Caki2 (cell line): ENCODE results near the gene STRADA. TPM values are rescaled to one million over a fixed set of nuclear protein-coding genes. Genes with fewer than 3 reads are reported as not detected.

Experiments
- DNase-seq: peaks from one replicate; pipeline ENCODE4 v3.0.0-alpha.2; 2015; ENCODE audit warnings: low read depth
- in situ Hi-C: cut with HindIII; loops from 2 replicates; pipeline ENCODE4 v1.10.0; 2016; ENCODE audit warnings: low sequenced_read_pairs, low pct_unique_long_range_greater_than_20kb, mixed read lengths
- total RNA-seq: library from RNA; depleted of rRNA; stranded (reverse); fragments of >200 nt; shearing (Covaris generic); gene quantifications from 2 replicates; pipeline ENCODE4 v1.2.3, GENCODE V29; 2014; ENCODE audit warnings: low replicate concordance; rRNA removed

Gene STRADA
- total RNA-seq, 1 experiment from 2014 or later, result 17.5 TPM

- no peak for DNase-seq
- in situ Hi-C loops, result no loop called here
Measured at GRCh38 chr17:63672856-63673255, 68.7 kb downstream of the STRADA start.

- in situ Hi-C loops, result no loop called here
- no peak for DNase-seq
Measured at GRCh38 chr17:63665527-63666214, 75.9 kb downstream of the STRADA start.

- in situ Hi-C loops, result no loop called here
- DNase-seq, result no peak
Measured at GRCh38 chr17:63659850-63660249, 81.7 kb downstream of the STRADA start.

- in situ Hi-C loops, result no loop called here
- no peak for DNase-seq
Measured at GRCh38 chr17:63658366-63658765, 83.2 kb downstream of the STRADA start.

- in situ Hi-C loops, result no loop called here
- DNase-seq, result no peak
Measured at GRCh38 chr17:63657786-63658185, 83.8 kb downstream of the STRADA start.

GRCh38 chr17:63653050-63653449 lies 88.5 kb downstream of the STRADA start:
- no peak for DNase-seq
- in situ Hi-C loops, result no loop called here

Other genes with a start within 250 kb of the STRADA start
- 0.09 TPM in 1 of 2 replicates, not detected in the other for gene KCNH6, start 218.4 kb downstream of the STRADA start, total RNA-seq
- gene DCAF7, start 191.3 kb downstream of the STRADA start, total RNA-seq, result 9.8 and 14.8 TPM in 2 replicates
- 43.0 and 55.4 TPM in 2 replicates for gene TACO1, start 140.9 kb downstream of the STRADA start, total RNA-seq
- 14.5 and 16.7 TPM in 2 replicates for gene MAP3K3, start 119.4 kb downstream of the STRADA start, total RNA-seq
- 5.5 and 6.7 TPM in 2 replicates for gene LIMD2, start 41.7 kb downstream of the STRADA start, total RNA-seq
- gene CCDC47, start 31.8 kb upstream of the STRADA start, total RNA-seq, result 35.5 and 37.9 TPM in 2 replicates
- gene DDX42, start 32.4 kb upstream of the STRADA start, total RNA-seq, result 18.5 and 23.7 TPM in 2 replicates
- 108 and 120 TPM in 2 replicates for gene PSMC5, start 85.6 kb upstream of the STRADA start, total RNA-seq
- gene FTSJ3, start 85.9 kb upstream of the STRADA start, total RNA-seq, result 49.4 and 83.9 TPM in 2 replicates
- gene SMARCD2, start 100.9 kb upstream of the STRADA start, total RNA-seq, result 125 and 162 TPM in 2 replicates
- gene CSH2, start 131.9 kb upstream of the STRADA start, total RNA-seq, result not detected in 2 replicates
- gene GH2, start 140.1 kb upstream of the STRADA start, total RNA-seq, result not detected in 2 replicates
- gene CSH1, start 154.8 kb upstream of the STRADA start, total RNA-seq, result not detected in 2 replicates
- not detected in 2 replicates for gene CSHL1, start 169.5 kb upstream of the STRADA start, total RNA-seq
- not detected in 2 replicates for gene GH1, start 177.0 kb upstream of the STRADA start, total RNA-seq
- not detected in 2 replicates for gene CD79B, start 190.5 kb upstream of the STRADA start, total RNA-seq
- gene SCN4A, start 231.1 kb upstream of the STRADA start, total RNA-seq, result 0.37 and 0.38 TPM in 2 replicates